ENCODE results near the gene AKAP6.

AKAP6 gene

DNA sequence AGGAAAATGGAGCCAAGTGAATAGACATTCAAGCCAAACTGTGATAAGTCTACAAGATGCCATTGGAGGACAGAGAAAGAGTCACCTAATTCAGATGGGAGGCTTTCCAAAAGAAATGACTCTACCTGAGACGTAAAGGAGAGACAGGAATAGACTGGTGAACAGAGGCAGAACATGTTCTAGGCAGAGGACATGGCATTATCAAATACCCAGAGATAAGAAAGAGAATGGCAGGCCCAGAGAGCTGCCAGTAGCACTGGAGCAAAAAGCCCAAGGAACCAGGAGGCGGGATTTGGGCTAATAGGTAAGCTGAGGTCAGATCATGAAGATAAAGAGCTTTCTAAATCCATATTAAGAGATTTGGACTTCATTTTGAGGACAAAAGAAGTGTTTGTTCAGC, 207.1 kb downstream of the AKAP6 start:
- Histone ChIP-seq H3K4me1 (no peaks in the 10 kb centered on the region), H3K4me2 (ENCODE audit: low read length) (no peak overlapping the region), H3K9me3 (ENCODE audit: control insufficient read depth, low read length) (no peaks in the 10 kb centered on the region), H2AFZ (no peak overlapping the region), H3K36me3 (ENCODE audit: control insufficient read depth, insufficient read depth, low read length) (no peaks in the 10 kb centered on the region), H3K9ac (no peak overlapping the region), H3K79me2 (no peaks in the 10 kb centered on the region), H3K27ac (no peak overlapping the region), H3K27me3 (ENCODE audit: control insufficient read depth, insufficient read depth, low read length) (no peaks in the 10 kb centered on the region), H3K4me3 (ENCODE audit: low read depth, low read length) (no peak overlapping the region)
- TF ChIP-seq CTCF (IDR thresholded peaks at IDR 0.05): no peak

DNA sequence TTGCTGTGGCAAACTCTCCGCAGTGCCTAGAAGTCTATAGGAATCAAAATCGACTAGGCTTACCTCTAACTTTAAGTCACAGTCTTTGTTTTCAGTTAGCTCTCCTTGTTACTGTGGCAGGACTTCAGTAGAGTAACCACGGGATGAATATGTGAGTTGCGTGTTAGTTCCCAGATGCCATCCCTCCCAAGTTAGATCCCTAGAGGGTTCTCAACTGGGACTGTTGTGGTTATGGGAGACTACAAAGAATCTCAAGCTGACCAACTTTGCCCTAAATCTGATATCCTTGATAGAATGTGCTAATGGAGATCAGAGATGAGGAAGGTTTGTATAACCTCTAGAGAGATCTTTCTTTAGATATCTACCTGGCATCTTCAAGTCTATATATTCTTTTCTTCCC, 208.1 kb downstream of the AKAP6 start:
- no peak overlapping the region for H3K27ac ChIP-seq
- H3K9ac ChIP-seq: no peak overlapping the region
- H3K4me2 ChIP-seq (ENCODE audit: low read length): no peak overlapping the region
- H3K27me3 ChIP-seq (ENCODE audit: control insufficient read depth, insufficient read depth, low read length): no peaks in the 10 kb centered on the region
- H3K4me1 ChIP-seq: no peaks in the 10 kb centered on the region
- no peaks in the 10 kb centered on the region for H3K9me3 ChIP-seq (ENCODE audit: control insufficient read depth, low read length)
- no peaks in the 10 kb centered on the region for H3K79me2 ChIP-seq
- H2AFZ ChIP-seq: no peak overlapping the region
- H3K36me3 ChIP-seq (ENCODE audit: control insufficient read depth, insufficient read depth, low read length): no peaks in the 10 kb centered on the region
- H3K4me3 ChIP-seq (ENCODE audit: low read depth, low read length): no peak overlapping the region
- no peak for TF ChIP-seq CTCF (IDR thresholded peaks at IDR 0.05)

DNA sequence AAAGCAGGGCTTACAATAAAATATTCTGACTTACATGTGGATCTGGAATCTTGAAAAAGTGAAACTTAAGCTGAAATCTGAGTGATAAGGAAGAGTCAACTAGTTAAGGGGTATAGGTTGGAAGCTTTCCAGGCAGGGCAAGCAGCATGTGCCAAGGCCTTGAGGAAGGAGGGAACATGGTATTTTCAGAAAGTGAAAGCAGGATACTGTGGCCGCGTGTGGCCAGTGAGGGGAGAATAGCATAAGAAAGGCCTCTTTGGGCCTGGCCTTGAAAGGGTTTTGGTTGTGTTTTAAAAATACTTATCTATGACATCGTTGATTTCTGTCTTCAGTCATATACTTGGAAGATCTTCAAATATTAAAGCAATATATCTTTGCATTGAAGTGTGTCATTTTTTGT, 213.4 kb downstream of the AKAP6 start:
- Histone ChIP-seq H3K27me3 (ENCODE audit: control insufficient read depth, insufficient read depth, low read length) (no peaks in the 10 kb centered on the region), H3K4me1 (no peaks in the 10 kb centered on the region), H3K4me3 (ENCODE audit: low read depth, low read length) (no peak overlapping the region), H3K27ac (no peak overlapping the region), H3K9ac (no peak overlapping the region), H2AFZ (no peak overlapping the region), H3K36me3 (ENCODE audit: control insufficient read depth, insufficient read depth, low read length) (no peaks in the 10 kb centered on the region), H3K9me3 (ENCODE audit: control insufficient read depth, low read length) (no peaks in the 10 kb centered on the region), H3K79me2 (no peaks in the 10 kb centered on the region), H3K4me2 (ENCODE audit: low read length) (no peak overlapping the region)
- TF ChIP-seq CTCF (IDR thresholded peaks at IDR 0.05): no peak

DNA sequence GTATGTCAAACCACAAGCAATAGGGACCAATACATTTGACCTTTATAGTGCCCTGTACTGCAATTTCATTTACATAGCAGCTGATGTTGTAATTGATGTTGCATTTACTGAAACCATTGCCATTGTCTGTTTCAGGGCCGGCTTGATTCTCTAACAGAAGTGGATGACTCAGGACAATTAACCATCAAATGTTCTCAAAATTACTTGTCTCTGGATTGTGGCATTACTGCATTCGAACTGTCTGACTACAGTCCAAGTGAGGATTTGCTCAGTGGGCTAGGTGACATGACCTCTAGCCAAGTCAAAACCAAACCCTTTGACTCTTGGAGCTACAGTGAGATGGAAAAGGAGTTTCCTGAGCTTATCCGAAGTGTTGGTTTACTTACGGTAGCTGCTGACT, 216.0 kb downstream of the AKAP6 start:
- Histone ChIP-seq H2AFZ (no peak overlapping the region), H3K9ac (no peak overlapping the region), H3K4me1 (no peaks in the 10 kb centered on the region), H3K4me3 (ENCODE audit: low read depth, low read length) (no peak overlapping the region), H3K36me3 (ENCODE audit: control insufficient read depth, insufficient read depth, low read length) (no peaks in the 10 kb centered on the region), H3K79me2 (no peaks in the 10 kb centered on the region), H3K27ac (no peak overlapping the region), H3K27me3 (ENCODE audit: control insufficient read depth, insufficient read depth, low read length) (no peaks in the 10 kb centered on the region), H3K9me3 (ENCODE audit: control insufficient read depth, low read length) (no peaks in the 10 kb centered on the region), H3K4me2 (ENCODE audit: low read length) (no peak overlapping the region)
- TF ChIP-seq CTCF (IDR thresholded peaks at IDR 0.05): no peak

DNA sequence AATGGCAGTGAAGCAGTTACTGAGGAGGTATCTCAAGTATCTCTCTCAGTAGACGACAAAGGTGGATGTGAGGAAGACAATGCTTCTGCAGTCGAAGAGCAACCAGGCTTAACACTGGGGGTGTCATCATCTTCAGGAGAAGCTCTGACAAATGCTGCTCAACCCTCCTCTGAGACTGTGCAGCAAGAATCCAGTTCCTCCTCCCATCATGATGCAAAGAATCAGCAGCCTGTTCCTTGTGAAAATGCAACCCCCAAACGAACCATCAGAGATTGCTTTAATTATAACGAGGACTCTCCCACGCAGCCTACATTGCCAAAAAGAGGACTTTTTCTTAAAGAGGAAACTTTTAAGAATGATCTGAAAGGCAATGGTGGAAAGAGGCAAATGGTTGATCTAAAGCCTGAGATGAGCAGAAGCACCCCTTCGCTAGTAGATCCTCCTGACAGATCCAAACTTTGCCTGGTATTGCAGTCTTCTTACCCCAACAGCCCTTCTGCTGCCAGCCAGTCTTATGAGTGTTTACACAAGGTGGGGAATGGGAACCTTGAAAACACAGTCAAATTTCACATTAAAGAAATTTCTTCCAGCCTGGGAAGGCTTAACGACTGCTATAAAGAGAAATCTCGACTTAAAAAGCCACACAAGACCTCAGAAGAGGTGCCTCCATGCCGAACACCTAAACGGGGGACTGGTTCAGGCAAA, 216.6 kb downstream of the AKAP6 start:
- H3K4me1 ChIP-seq: no peaks in the 10 kb centered on the region
- H3K9ac ChIP-seq: no peak overlapping the region
- no peaks in the 10 kb centered on the region for H3K9me3 ChIP-seq (ENCODE audit: control insufficient read depth, low read length)
- H3K4me3 ChIP-seq (ENCODE audit: low read depth, low read length): no peak overlapping the region
- H3K36me3 ChIP-seq (ENCODE audit: control insufficient read depth, insufficient read depth, low read length): no peaks in the 10 kb centered on the region
- no peak overlapping the region for H2AFZ ChIP-seq
- H3K27ac ChIP-seq: no peak overlapping the region
- H3K79me2 ChIP-seq: no peaks in the 10 kb centered on the region
- no peaks in the 10 kb centered on the region for H3K27me3 ChIP-seq (ENCODE audit: control insufficient read depth, insufficient read depth, low read length)
- no peak overlapping the region for H3K4me2 ChIP-seq (ENCODE audit: low read length)
- TF ChIP-seq CTCF (IDR thresholded peaks at IDR 0.05): no peak

Data from parathyroid adenoma (tissue), 2 donors.